H1 (cell line): ENCODE measurements around the gene SHISA8.

Source experiments
- BRCA1 ChIP-seq: IDR thresholded peaks from 2 replicates; pipeline ENCODE4 v1.6.1; 2012; ENCODE audit warnings: low read depth, low read length, improper control_type of control experiment
- CEBPB ChIP-seq: IDR thresholded peaks from 2 replicates; pipeline ENCODE4 v1.6.1; 2012; ENCODE audit warnings: low read depth, low read length
- CREB1 ChIP-seq: IDR thresholded peaks from 2 replicates; pipeline ENCODE4 v1.6.1; 2012; ENCODE audit warnings: inconsistent platforms
- EZH2 ChIP-seq: fragments of 200-600 bp; sonication (generic); IDR thresholded peaks from 2 replicates; pipeline ENCODE4 v1.7.1; 2012; ENCODE audit warnings: low read depth, mild to moderate bottlenecking, moderate library complexity, low read length, inconsistent platforms; ENCODE audit not compliant: severe bottlenecking
- JUN ChIP-seq: IDR thresholded peaks from 2 replicates; pipeline ENCODE4 v1.6.1; 2011; ENCODE audit warnings: low read depth, mild to moderate bottlenecking, improper control_type of control experiment, low read length
- POLR2A ChIP-seq, 2 experiments: IDR thresholded peaks; 1 replicate in 1 of 2; 2 replicates in 1 of 2; pipeline ENCODE4 v1.6.1; 2011; ENCODE audit warnings: low read depth in 2 of 2, low read length in 2 of 2, mild to moderate bottlenecking in 2 of 2; ENCODE audit errors: control extremely low read depth in 1 of 2
- SIN3A ChIP-seq, 2 experiments: IDR thresholded peaks in 1 of 2; conservative IDR thresholded peaks in 1 of 2; 2 replicates each; pipeline ENCODE4 v1.6.1; 2011 to 2012; ENCODE audit warnings: low read length in 2 of 2, improper control_type of control experiment in 1 of 2, low read depth in 1 of 2, mild to moderate bottlenecking in 1 of 2
- SP1 ChIP-seq: IDR thresholded peaks from 2 replicates; pipeline ENCODE4 v1.6.1; 2011; ENCODE audit warnings: low read depth, low read length
- TCF12 ChIP-seq: IDR thresholded peaks from 2 replicates; pipeline ENCODE4 v1.6.1; 2011; ENCODE audit warnings: low read depth, mild to moderate bottlenecking, low read length
- ZNF274 ChIP-seq: IDR thresholded peaks from 2 replicates; pipeline ENCODE4 v1.7.0; 2012; ENCODE audit warnings: low read length, borderline replicate concordance; ENCODE audit errors: extremely low read depth
- TF ChIP-seq, protein P1 (sequence below), 3 experiments: IDR thresholded peaks; 1 replicate in 2 of 3; 2 replicates in 1 of 3; pipeline versions ENCODE4 v1.5.1 to v1.6.1; 2011; ENCODE audit warnings: low read length in 3 of 3, mild to moderate bottlenecking in 3 of 3, inconsistent platforms in 2 of 3, low read depth in 1 of 3, moderate library complexity in 1 of 3; ENCODE audit not compliant: insufficient read depth in 1 of 3; ENCODE audit errors: control extremely low read depth in 1 of 3
- TF ChIP-seq, protein P2 (sequence below): IDR thresholded peaks from 2 replicates; pipeline ENCODE4 v1.6.1; 2012; ENCODE audit warnings: low read length, inconsistent platforms

DNA sequence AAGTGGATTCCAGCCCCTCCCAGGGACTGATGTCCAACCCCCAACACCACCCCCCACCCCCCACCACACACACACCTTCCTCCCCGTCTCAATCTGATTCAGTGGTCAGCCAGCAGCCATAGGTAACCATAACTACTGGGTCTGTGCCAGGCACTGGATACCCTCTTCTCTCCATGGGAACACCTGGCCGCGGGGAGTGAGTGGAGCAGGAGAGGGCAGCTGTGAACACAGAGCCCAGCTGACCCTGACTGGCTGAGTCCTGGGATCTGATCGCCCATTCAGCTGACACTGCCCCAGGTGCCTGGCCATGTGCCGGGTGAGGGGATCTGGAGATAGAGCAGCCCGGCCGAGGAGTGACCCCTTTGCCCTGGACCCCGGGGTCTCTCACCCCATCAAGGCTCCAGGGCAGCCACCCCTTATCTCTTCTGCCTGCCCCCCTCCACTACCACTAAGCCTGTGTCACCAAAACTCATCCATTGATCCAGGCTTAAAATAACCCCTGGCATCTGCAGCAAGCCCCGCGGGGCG is 2.6 kb upstream of the SHISA8 start:
- TF ChIP-seq JUN: no peak
- no peak for TF ChIP-seq ZNF274
- TF ChIP-seq, protein P1, sequence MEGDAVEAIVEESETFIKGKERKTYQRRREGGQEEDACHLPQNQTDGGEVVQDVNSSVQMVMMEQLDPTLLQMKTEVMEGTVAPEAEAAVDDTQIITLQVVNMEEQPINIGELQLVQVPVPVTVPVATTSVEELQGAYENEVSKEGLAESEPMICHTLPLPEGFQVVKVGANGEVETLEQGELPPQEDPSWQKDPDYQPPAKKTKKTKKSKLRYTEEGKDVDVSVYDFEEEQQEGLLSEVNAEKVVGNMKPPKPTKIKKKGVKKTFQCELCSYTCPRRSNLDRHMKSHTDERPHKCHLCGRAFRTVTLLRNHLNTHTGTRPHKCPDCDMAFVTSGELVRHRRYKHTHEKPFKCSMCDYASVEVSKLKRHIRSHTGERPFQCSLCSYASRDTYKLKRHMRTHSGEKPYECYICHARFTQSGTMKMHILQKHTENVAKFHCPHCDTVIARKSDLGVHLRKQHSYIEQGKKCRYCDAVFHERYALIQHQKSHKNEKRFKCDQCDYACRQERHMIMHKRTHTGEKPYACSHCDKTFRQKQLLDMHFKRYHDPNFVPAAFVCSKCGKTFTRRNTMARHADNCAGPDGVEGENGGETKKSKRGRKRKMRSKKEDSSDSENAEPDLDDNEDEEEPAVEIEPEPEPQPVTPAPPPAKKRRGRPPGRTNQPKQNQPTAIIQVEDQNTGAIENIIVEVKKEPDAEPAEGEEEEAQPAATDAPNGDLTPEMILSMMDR (IDR thresholded peaks at IDR 0.05; ENCODE audit: control extremely low read depth in 1 of 3, insufficient read depth in 1 of 3, low read depth in 1 of 3, low read length in 3 of 3): no peak
- no peak for TF ChIP-seq EZH2
- TF ChIP-seq CEBPB: no peak
- TF ChIP-seq TCF12: no peak
- no peak for TF ChIP-seq SIN3A (conservative IDR thresholded peaks at IDR 0.05 in 1 of 2, IDR thresholded peaks at IDR 0.05 in 1 of 2; ENCODE audit: low read depth in 1 of 2, low read length in 2 of 2)
- no peak for TF ChIP-seq POLR2A (IDR thresholded peaks at IDR 0.05; ENCODE audit: control extremely low read depth in 1 of 2, low read depth in 2 of 2, low read length in 2 of 2)
- no peak for TF ChIP-seq BRCA1
- TF ChIP-seq SP1: no peak
- TF ChIP-seq, protein P2, sequence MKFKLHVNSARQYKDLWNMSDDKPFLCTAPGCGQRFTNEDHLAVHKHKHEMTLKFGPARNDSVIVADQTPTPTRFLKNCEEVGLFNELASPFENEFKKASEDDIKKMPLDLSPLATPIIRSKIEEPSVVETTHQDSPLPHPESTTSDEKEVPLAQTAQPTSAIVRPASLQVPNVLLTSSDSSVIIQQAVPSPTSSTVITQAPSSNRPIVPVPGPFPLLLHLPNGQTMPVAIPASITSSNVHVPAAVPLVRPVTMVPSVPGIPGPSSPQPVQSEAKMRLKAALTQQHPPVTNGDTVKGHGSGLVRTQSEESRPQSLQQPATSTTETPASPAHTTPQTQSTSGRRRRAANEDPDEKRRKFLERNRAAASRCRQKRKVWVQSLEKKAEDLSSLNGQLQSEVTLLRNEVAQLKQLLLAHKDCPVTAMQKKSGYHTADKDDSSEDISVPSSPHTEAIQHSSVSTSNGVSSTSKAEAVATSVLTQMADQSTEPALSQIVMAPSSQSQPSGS: no peak
- no peak for TF ChIP-seq CREB1
